Mesenchymal stem cell (in vitro differentiated cells and primary cell): Measurements from ENCODE around the gene BTG2.

Experiments
- DNase-seq: peaks from one replicate; pipeline ENCODE4 v3.0.0-alpha.2; 2013
- H2AFZ ChIP-seq: one replicate; pipeline ENCODE4 v1.6.1; 2013; ENCODE audit warnings: low read depth, mild to moderate bottlenecking, control low read depth, inconsistent platforms, low read length, moderate library complexity
- H2AK5ac ChIP-seq: 2 replicates; pipeline ENCODE4 v1.6.1; 2013; ENCODE audit warnings: low read length, moderate library complexity, mild to moderate bottlenecking, inconsistent platforms; ENCODE audit not compliant: severe bottlenecking
- H2BK120ac ChIP-seq: one replicate; pipeline ENCODE4 v1.6.1; 2013; ENCODE audit warnings: low read depth, mild to moderate bottlenecking, inconsistent platforms, low read length, moderate library complexity
- H2BK12ac ChIP-seq, 2 experiments: one replicate each; pipeline ENCODE4 v1.6.1; 2013; ENCODE audit warnings: inconsistent platforms in 2 of 2, low read length in 2 of 2, mild to moderate bottlenecking in 2 of 2, moderate library complexity in 2 of 2, control low read depth in 1 of 2
- H2BK15ac ChIP-seq: one replicate; pipeline ENCODE4 v1.6.1; 2013; ENCODE audit warnings: mild to moderate bottlenecking, low read depth, inconsistent platforms; ENCODE audit not compliant: poor library complexity, severe bottlenecking
- H2BK5ac ChIP-seq: 2 replicates; pipeline ENCODE4 v1.6.1; 2013; ENCODE audit warnings: low read depth, mild to moderate bottlenecking, low read length, control low read depth, inconsistent platforms; ENCODE audit not compliant: poor library complexity, severe bottlenecking
- H3K14ac ChIP-seq, 2 experiments: one replicate each; pipeline ENCODE4 v1.6.1; 2013; ENCODE audit warnings: inconsistent platforms in 2 of 2, low read length in 2 of 2, control low read depth in 1 of 2, mild to moderate bottlenecking in 1 of 2, moderate library complexity in 1 of 2
- H3K18ac ChIP-seq, 2 experiments: one replicate each; pipeline ENCODE4 v1.6.1; 2013; ENCODE audit warnings: inconsistent platforms in 2 of 2, low read length in 2 of 2, control low read depth in 1 of 2, low read depth in 1 of 2, mild to moderate bottlenecking in 1 of 2
- H3K23ac ChIP-seq, 2 experiments: one replicate each; pipeline ENCODE4 v1.6.1; 2013; ENCODE audit warnings: inconsistent platforms in 2 of 2, low read length in 2 of 2, mild to moderate bottlenecking in 2 of 2, moderate library complexity in 2 of 2, control low read depth in 1 of 2
- H3K27ac ChIP-seq: 2 replicates; pipeline ENCODE4 v1.5.1; 2013; ENCODE audit warnings: mild to moderate bottlenecking, moderate library complexity, low read length, control low read depth, inconsistent platforms; ENCODE audit not compliant: poor library complexity, severe bottlenecking
- H3K27me3 ChIP-seq, 2 experiments: 2 replicates each; pipeline versions ENCODE4 v1.6.1 to v1.7.0; 2013; ENCODE audit warnings: low read length in 2 of 2, mild to moderate bottlenecking in 2 of 2, moderate library complexity in 2 of 2, control low read depth in 1 of 2, inconsistent platforms in 1 of 2; ENCODE audit not compliant: control insufficient read depth in 1 of 2, insufficient read depth in 1 of 2
- H3K36me3 ChIP-seq, 2 experiments: 2 replicates each; pipeline versions ENCODE4 v1.6.1 to v1.7.0; 2013; ENCODE audit warnings: low read length in 2 of 2, control low read depth in 1 of 2, inconsistent platforms in 1 of 2, low read depth in 1 of 2, mild to moderate bottlenecking in 1 of 2; ENCODE audit not compliant: insufficient read depth in 2 of 2, control insufficient read depth in 1 of 2
- H3K4ac ChIP-seq, 2 experiments: one replicate each; pipeline ENCODE4 v1.6.1; 2013; ENCODE audit warnings: inconsistent platforms in 2 of 2, low read length in 2 of 2, mild to moderate bottlenecking in 2 of 2, moderate library complexity in 2 of 2, control low read depth in 1 of 2, low read depth in 1 of 2
- H3K4me1 ChIP-seq: 2 replicates; pipeline ENCODE4 v1.6.1; 2013; ENCODE audit warnings: low read depth, low read length, control low read depth; ENCODE audit not compliant: control insufficient read depth, insufficient read depth
- H3K4me2 ChIP-seq: 2 replicates; pipeline ENCODE4 v1.6.1; 2013; ENCODE audit warnings: low read length, mild to moderate bottlenecking, inconsistent platforms; ENCODE audit not compliant: poor library complexity, severe bottlenecking
- H3K4me3 ChIP-seq, 2 experiments: 2 replicates each; pipeline versions ENCODE4 v1.5.1 to v1.7.0; 2013; ENCODE audit warnings: low read length in 2 of 2, mild to moderate bottlenecking in 2 of 2, control low read depth in 1 of 2, low read depth in 1 of 2; ENCODE audit not compliant: insufficient read depth in 1 of 2
- H3K79me1 ChIP-seq: replicated peaks from 2 replicates; pipeline ENCODE4 v1.6.1; 2013; ENCODE audit warnings: mild to moderate bottlenecking, control low read depth, low read length, inconsistent platforms; ENCODE audit not compliant: poor library complexity, severe bottlenecking
- H3K9ac ChIP-seq: 2 replicates; pipeline ENCODE4 v1.7.0; 2013; ENCODE audit warnings: mild to moderate bottlenecking, low read length, moderate library complexity
- H3K9me3 ChIP-seq: 2 replicates; pipeline ENCODE4 v1.7.0; 2013; ENCODE audit warnings: mild to moderate bottlenecking, low read length; ENCODE audit not compliant: control insufficient read depth
- H4K8ac ChIP-seq: one replicate; pipeline ENCODE4 v1.6.1; 2013; ENCODE audit warnings: inconsistent platforms, mild to moderate bottlenecking, low read length, moderate library complexity
- H4K91ac ChIP-seq: one replicate; pipeline ENCODE4 v1.6.1; 2013; ENCODE audit warnings: mild to moderate bottlenecking, low read length, inconsistent platforms
- WGBS: methylation state at CpG from one replicate; pipeline ENCODE4 v1.1.7; 2013; ENCODE audit warnings: mixed read lengths; 5-methylcytosine and 5-hydroxymethylcytosine counted together

BTG2 gene

DNA sequence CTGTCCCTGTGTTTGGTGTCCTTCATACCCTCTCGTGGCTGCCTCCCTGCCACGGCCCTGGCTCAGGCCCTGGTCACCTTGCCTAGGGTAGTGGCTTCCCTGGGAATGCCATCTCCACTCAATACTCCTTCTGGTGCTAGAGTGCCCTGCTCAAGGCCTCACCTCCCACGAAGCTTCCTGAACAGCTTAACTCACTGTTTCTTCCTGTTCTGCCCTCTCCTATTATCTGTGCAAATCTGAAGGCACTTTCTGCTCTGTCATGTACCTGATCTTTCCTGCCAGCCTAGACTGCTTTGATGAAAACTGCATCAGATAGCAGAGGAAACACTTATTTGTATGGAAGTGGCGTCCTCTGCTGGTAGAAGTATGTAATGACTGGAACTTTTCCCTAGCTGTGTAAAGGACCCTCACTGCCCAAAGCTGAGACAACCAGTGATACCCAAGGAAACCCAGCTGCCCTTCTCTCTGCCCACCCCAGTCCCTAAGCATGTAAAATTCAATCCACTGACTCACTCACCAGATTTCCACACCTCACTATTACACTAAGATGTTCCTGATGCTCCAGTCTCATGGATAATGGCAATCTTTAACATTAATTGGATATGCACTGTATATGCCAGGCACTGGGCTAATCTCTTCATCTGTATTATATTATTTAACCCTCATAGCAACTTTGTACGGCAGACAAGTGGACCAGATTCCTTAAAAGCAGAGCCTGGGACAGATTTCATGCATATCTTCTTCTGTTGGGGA lies 36.2 kb upstream of the BTG2 start:
- peak; percentile 80 for DNase-seq
- Histone ChIP-seq H2BK120ac (no peak overlapping the region), H2BK15ac (no peak overlapping the region), H3K4ac (no peak overlapping the region), H3K36me3 (no peaks in the 10 kb centered on the region), H2BK5ac (no peak overlapping the region), H3K4me2 (no peak overlapping the region), H4K8ac (peak overlapping the region; percentile 74), H3K9me3 (no peaks in the 10 kb centered on the region), H2BK12ac (peak overlapping the region; percentile 28 to 83), H2AFZ (peak overlapping the region; percentile 3), H3K9ac (peak overlapping the region; percentile 12), H3K14ac (peak overlapping the region in 1 of 2 experiments; percentile 23), H3K27me3 (peaks cover 4 to 10% of the 10 kb centered on the region in 2 experiments), H3K23ac (no peak overlapping the region), H3K27ac (no peak overlapping the region), H3K18ac (no peak overlapping the region), H3K79me1 (no peaks in the 10 kb centered on the region), H3K4me3 (no peak overlapping the region), H4K91ac (peak overlapping the region; percentile 64), H3K4me1 (peaks cover 17% of the 10 kb centered on the region), H2AK5ac (peak overlapping the region; percentile 21)
- WGBS: 30% methylated on average over 5 of the region's 5 CpGs

DNA sequence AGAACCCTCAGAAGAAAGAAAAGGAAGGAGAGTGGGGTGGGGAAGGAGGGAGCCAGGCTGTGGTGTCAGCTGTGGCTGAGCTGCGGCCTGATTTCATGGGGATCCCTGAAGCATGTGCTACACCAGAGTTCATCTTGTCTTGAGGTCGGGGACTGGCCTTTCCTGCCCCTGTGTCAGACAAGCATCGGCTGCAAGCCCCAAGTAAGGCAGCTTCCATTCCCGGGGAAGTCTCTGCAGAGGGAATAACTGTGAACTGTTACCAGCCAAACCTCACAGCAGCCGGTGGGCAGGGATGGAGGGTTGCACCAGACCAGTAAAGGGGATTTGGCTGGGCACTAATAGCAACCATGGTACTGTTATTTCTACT lies 35.7 kb upstream of the BTG2 start:
- Histone ChIP-seq H2BK15ac (no peak overlapping the region), H2AK5ac (no peak overlapping the region), H3K9ac (no peak overlapping the region), H3K4ac (no peak overlapping the region), H3K18ac (no peak overlapping the region), H2BK5ac (no peak overlapping the region), H3K14ac (no peak overlapping the region), H4K91ac (no peak overlapping the region), H2BK12ac (peak overlapping the region in 1 of 2 experiments; percentile 28), H3K4me1 (peaks cover 19% of the 10 kb centered on the region), H4K8ac (peak overlapping the region; percentile 59), H3K36me3 (no peaks in the 10 kb centered on the region), H3K9me3 (no peaks in the 10 kb centered on the region), H3K4me2 (no peak overlapping the region), H3K4me3 (no peak overlapping the region), H3K27ac (no peak overlapping the region), H2AFZ (no peak overlapping the region), H3K27me3 (peaks cover 4 to 10% of the 10 kb centered on the region in 2 experiments), H2BK120ac (no peak overlapping the region), H3K79me1 (no peaks in the 10 kb centered on the region), H3K23ac (no peak overlapping the region)
- DNase-seq: no peak
- 64% methylated on average over 5 of the region's 5 CpGs for WGBS

GRCh38 chr1:203270448-203270847 lies 34.9 kb upstream of the BTG2 start:
- H3K4me3 ChIP-seq: no peak overlapping the region
- peak overlapping the region in 1 of 2 experiments; percentile 10 for H3K18ac ChIP-seq
- DNase-seq: no peak
- H2BK120ac ChIP-seq: no peak overlapping the region
- H3K79me1 ChIP-seq: no peaks in the 10 kb centered on the region
- H3K27ac ChIP-seq: no peak overlapping the region
- no peaks in the 10 kb centered on the region for H3K9me3 ChIP-seq
- H3K23ac ChIP-seq: no peak overlapping the region
- H3K4me1 ChIP-seq: peaks cover 19% of the 10 kb centered on the region
- H3K27me3 ChIP-seq: peaks cover 4 to 10% of the 10 kb centered on the region in 2 experiments
- no peak overlapping the region for H2AFZ ChIP-seq
- H4K91ac ChIP-seq: no peak overlapping the region
- no peak overlapping the region for H2BK5ac ChIP-seq
- no peaks in the 10 kb centered on the region for H3K36me3 ChIP-seq
- no peak overlapping the region for H2BK15ac ChIP-seq
- no peak overlapping the region for H2AK5ac ChIP-seq
- WGBS: 79% methylated on average over 4 of the region's 4 CpGs
- no peak overlapping the region for H2BK12ac ChIP-seq
- H3K9ac ChIP-seq: no peak overlapping the region
- H4K8ac ChIP-seq: peak overlapping the region; percentile 83
- H3K4me2 ChIP-seq: no peak overlapping the region
- H3K14ac ChIP-seq: no peak overlapping the region
- no peak overlapping the region for H3K4ac ChIP-seq

DNA sequence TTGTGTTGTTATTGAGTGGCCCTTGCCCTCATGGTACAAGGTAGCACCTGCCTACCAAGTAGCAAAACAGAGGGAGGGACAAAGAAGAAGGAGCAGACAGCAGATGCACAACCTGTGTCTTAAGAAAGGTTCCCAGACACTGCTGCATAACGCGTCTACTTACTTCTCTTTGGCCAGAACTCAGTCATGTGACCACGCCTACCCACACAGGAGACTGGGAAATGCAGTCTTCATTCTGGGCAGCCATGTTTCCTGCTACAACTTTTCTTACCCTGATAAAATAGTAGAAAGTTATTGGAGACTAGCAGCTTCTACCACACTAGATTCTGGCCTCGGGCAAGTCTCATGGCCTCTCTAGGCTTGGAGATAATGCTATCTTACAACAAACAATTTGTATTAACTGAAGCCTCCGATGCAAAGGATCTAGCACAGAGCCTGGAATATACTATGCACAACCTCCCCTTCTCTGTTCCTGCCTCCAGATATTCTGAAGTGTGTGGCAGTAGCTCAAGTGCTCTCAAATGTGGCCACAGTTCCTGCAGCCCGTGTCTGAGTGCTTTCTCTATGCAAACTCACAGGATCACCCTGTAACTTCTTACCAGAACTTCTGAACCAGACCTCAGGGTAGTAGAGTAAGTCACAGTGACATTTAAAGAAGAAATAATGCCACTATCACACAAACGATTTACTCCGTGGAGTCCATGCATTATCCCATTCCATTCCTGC lies 34.1 kb upstream of the BTG2 start:
- H3K4ac ChIP-seq: no peak overlapping the region
- peak overlapping the region; percentile 83 for H4K8ac ChIP-seq
- WGBS: 62% methylated on average over 7 of the region's 8 CpGs

More for the DNA sequence above, 34.1 kb upstream of the BTG2 start:
- H2AFZ ChIP-seq: peak overlapping the region; percentile 21
- peak overlapping the region in 1 of 2 experiments; percentile 10 for H3K18ac ChIP-seq
- H3K36me3 ChIP-seq: no peaks in the 10 kb centered on the region
- no peak overlapping the region for H3K27ac ChIP-seq
- no peak overlapping the region for H3K4me2 ChIP-seq
- no peak overlapping the region for H4K91ac ChIP-seq
- H3K27me3 ChIP-seq: peaks cover 4 to 10% of the 10 kb centered on the region in 2 experiments
- H3K14ac ChIP-seq: no peak overlapping the region
- H3K9me3 ChIP-seq: no peaks in the 10 kb centered on the region
- no peak overlapping the region for H2BK120ac ChIP-seq
- H2AK5ac ChIP-seq: no peak overlapping the region
- no peak overlapping the region for H3K4me3 ChIP-seq
- DNase-seq: peak; percentile 75
- H2BK5ac ChIP-seq: no peak overlapping the region
- H2BK12ac ChIP-seq: no peak overlapping the region
- H3K4me1 ChIP-seq: peaks cover 19% of the 10 kb centered on the region
- no peak overlapping the region for H3K23ac ChIP-seq
- peak overlapping the region; percentile 21 for H3K9ac ChIP-seq
- no peak overlapping the region for H2BK15ac ChIP-seq
- H3K79me1 ChIP-seq: no peaks in the 10 kb centered on the region
